Stimulated activated CD4-positive, alpha-beta T cell treated with anti-CD3 and anti-CD28 coated beads, Interleukin-12 subunit alpha, Interleukin-12 subunit beta, amount 100 ng/mL, for 48 hours (primary cell): ENCODE data around the gene CPAMD8.
"Not testable (repeated sequence)": the region's sequence is repeated elsewhere in the genome, so short reads cannot be mapped to it uniquely, and the experiment has no call there.

Experiments
- DNase-seq, 3 donors: peaks; one replicate each; pipeline ENCODE4 v3.0.0-alpha.2; 2020; ENCODE audit warnings: low read depth in 2 of 3, low spot score in 1 of 3

The CPAMD8 gene

GRCh38 chr19:16946951-16947940 lies 79.4 kb downstream of the CPAMD8 start:
- DNase-seq: no peak

- no peak for DNase-seq
These were observed 80.7 kb downstream of the CPAMD8 start for GRCh38 chr19:16945762-16946465.

- DNase-seq: no peak
These were observed 81.3 kb downstream of the CPAMD8 start for GRCh38 chr19:16945364-16945714.

- DNase-seq: no peak
These were observed 81.8 kb downstream of the CPAMD8 start for GRCh38 chr19:16944626-16945363.

- no peak for DNase-seq
These were observed 82.5 kb downstream of the CPAMD8 start for GRCh38 chr19:16943942-16944625.

GRCh38 chr19:16943090-16943489 lies 83.5 kb downstream of the CPAMD8 start:
- DNase-seq: not testable (repeated sequence)

- DNase-seq: no peak
These were observed 84.0 kb downstream of the CPAMD8 start for GRCh38 chr19:16942583-16942982.

GRCh38 chr19:16940626-16941025 lies 86.0 kb downstream of the CPAMD8 start:
- DNase-seq: no peak

- DNase-seq: not testable (repeated sequence)
These were observed 86.5 kb downstream of the CPAMD8 start for GRCh38 chr19:16940063-16940462.

- no peak for DNase-seq
These were observed 88.4 kb downstream of the CPAMD8 start for GRCh38 chr19:16938211-16938610.

GRCh38 chr19:16937796-16938195 lies 88.8 kb downstream of the CPAMD8 start:
- DNase-seq: not testable (repeated sequence)

- no peak for DNase-seq
These were observed 89.7 kb downstream of the CPAMD8 start for GRCh38 chr19:16936901-16937300.

GRCh38 chr19:16934489-16934888 lies 92.1 kb downstream of the CPAMD8 start:
- no peak for DNase-seq

- DNase-seq: no peak
These were observed 95.3 kb downstream of the CPAMD8 start for GRCh38 chr19:16931306-16931705.

GRCh38 chr19:16930753-16931152 lies 95.9 kb downstream of the CPAMD8 start:
- no peak for DNase-seq

- DNase-seq: no peak
These were observed 97.7 kb downstream of the CPAMD8 start for GRCh38 chr19:16928916-16929315.

GRCh38 chr19:16928351-16928750 lies 98.3 kb downstream of the CPAMD8 start:
- no peak for DNase-seq

GRCh38 chr19:16927883-16928282 lies 98.7 kb downstream of the CPAMD8 start:
- no peak for DNase-seq

GRCh38 chr19:16922949-16923348 lies 103.7 kb downstream of the CPAMD8 start:
- DNase-seq: no peak

- DNase-seq: no peak
These were observed 104.0 kb downstream of the CPAMD8 start for GRCh38 chr19:16922592-16922934.
